Trophoblast cell (in vitro differentiated cells and primary cell): ENCODE measurements around the gene EID1.

Experiments used
- DNase-seq, 2 donors: peaks; one replicate each; pipeline ENCODE4 v3.0.0-alpha.2; 2016
- H2AFZ ChIP-seq: 2 replicates; pipeline ENCODE4 v1.6.1; 2013; ENCODE audit warnings: low read length, moderate library complexity, mild to moderate bottlenecking; ENCODE audit not compliant: insufficient read depth, poor library complexity
- H2AK5ac ChIP-seq: 2 replicates; pipeline ENCODE4 v1.6.1; 2013; ENCODE audit warnings: mild to moderate bottlenecking, low read length
- H2BK120ac ChIP-seq: 2 replicates; pipeline ENCODE4 v1.6.1; 2013; ENCODE audit warnings: low read length, mild to moderate bottlenecking, moderate library complexity; ENCODE audit not compliant: insufficient read depth, poor library complexity
- H2BK12ac ChIP-seq: 2 replicates; pipeline ENCODE4 v1.6.1; 2013; ENCODE audit warnings: mild to moderate bottlenecking, low read length, moderate library complexity
- H2BK5ac ChIP-seq: 2 replicates; pipeline ENCODE4 v1.6.1; 2013; ENCODE audit warnings: low read length, low read depth, moderate library complexity, mild to moderate bottlenecking; ENCODE audit not compliant: poor library complexity
- H3K14ac ChIP-seq: 2 replicates; pipeline ENCODE4 v1.6.1; 2013; ENCODE audit warnings: mild to moderate bottlenecking, low read length
- H3K18ac ChIP-seq: 2 replicates; pipeline ENCODE4 v1.6.1; 2013; ENCODE audit warnings: mild to moderate bottlenecking, low read length
- H3K23ac ChIP-seq: 2 replicates; pipeline ENCODE4 v1.6.1; 2013; ENCODE audit warnings: low read length
- H3K27ac ChIP-seq: 2 replicates; pipeline ENCODE4 v1.5.1; 2013; ENCODE audit warnings: low read depth, mild to moderate bottlenecking, inconsistent platforms, low read length, moderate library complexity
- H3K27me3 ChIP-seq: 2 replicates; pipeline ENCODE4 v1.6.1; 2013; ENCODE audit warnings: inconsistent platforms, mild to moderate bottlenecking, low read length, moderate library complexity; ENCODE audit not compliant: insufficient read depth
- H3K36me3 ChIP-seq, 2 experiments: 1 replicate in 1 of 2; 2 replicates in 1 of 2; pipeline ENCODE4 v1.6.1; 2013; ENCODE audit warnings: low read length in 2 of 2, mild to moderate bottlenecking in 2 of 2, moderate library complexity in 1 of 2; ENCODE audit not compliant: insufficient read depth in 2 of 2, control insufficient read depth in 1 of 2
- H3K4ac ChIP-seq: 2 replicates; pipeline ENCODE4 v1.6.1; 2013; ENCODE audit warnings: low read depth, mild to moderate bottlenecking, low read length, moderate library complexity
- H3K4me1 ChIP-seq, 2 experiments: 1 replicate in 1 of 2; 2 replicates in 1 of 2; pipeline ENCODE4 v1.6.1; 2013; ENCODE audit warnings: low read length in 2 of 2, mild to moderate bottlenecking in 2 of 2, moderate library complexity in 1 of 2; ENCODE audit not compliant: insufficient read depth in 2 of 2, control insufficient read depth in 1 of 2
- H3K4me2 ChIP-seq: 2 replicates; pipeline ENCODE4 v1.6.1; 2013; ENCODE audit warnings: inconsistent platforms, mild to moderate bottlenecking, low read length, moderate library complexity
- H3K4me3 ChIP-seq: 2 replicates; pipeline ENCODE4 v1.5.1; 2013; ENCODE audit warnings: mild to moderate bottlenecking, low read depth, low read length, inconsistent platforms
- H3K79me1 ChIP-seq: one replicate; pipeline ENCODE4 v1.6.1; 2013; ENCODE audit warnings: low read length
- H3K79me2 ChIP-seq: 2 replicates; pipeline ENCODE4 v1.6.1; 2013; ENCODE audit warnings: low read length, mild to moderate bottlenecking; ENCODE audit not compliant: control insufficient read depth, insufficient read depth, poor library complexity
- H3K9ac ChIP-seq: 2 replicates; pipeline ENCODE4 v1.6.1; 2013; ENCODE audit warnings: mild to moderate bottlenecking, low read length
- H3K9me3 ChIP-seq: 2 replicates; pipeline ENCODE4 v1.6.1; 2013; ENCODE audit warnings: low read depth, mild to moderate bottlenecking, control low read depth, inconsistent platforms, low read length; ENCODE audit not compliant: insufficient read depth
- H4K12ac ChIP-seq: 2 replicates; pipeline ENCODE4 v1.6.1; 2013; ENCODE audit warnings: low read depth, mild to moderate bottlenecking, low read length, moderate library complexity
- H4K8ac ChIP-seq: 2 replicates; pipeline ENCODE4 v1.6.1; 2013; ENCODE audit warnings: low read depth, mild to moderate bottlenecking, low read length, moderate library complexity
- H4K91ac ChIP-seq: one replicate; pipeline ENCODE4 v1.6.1; 2013; ENCODE audit warnings: low read depth, mild to moderate bottlenecking, low read length, moderate library complexity
- whole genome bisulfite sequencing: extraction: QIAGEN DNeasy Blood & Tissue Kit; methylation state at CpG from one replicate; pipeline ENCODE4 v1.1.7; 2013; ENCODE audit warnings: missing lambda C conversion rate; ENCODE audit not compliant: insufficient read length, insufficient coverage; ENCODE audit errors: extremely low coverage; 5-methylcytosine and 5-hydroxymethylcytosine counted together

The EID1 gene

GRCh38 chr15:48856942-48857341, 21.0 kb upstream of the EID1 start:
- peaks cover 0 to 4% of the 10 kb centered on the region in 2 experiments for H3K4me1 ChIP-seq
- no peak overlapping the region for H2BK120ac ChIP-seq
- no peak overlapping the region for H3K4me3 ChIP-seq
- H3K4me2 ChIP-seq = no peak overlapping the region
- DNase-seq = no peak
- H4K12ac ChIP-seq = no peak overlapping the region
- H3K36me3 ChIP-seq = no peaks in the 10 kb centered on the region
- no peak overlapping the region for H3K23ac ChIP-seq
- H3K79me2 ChIP-seq = no peaks in the 10 kb centered on the region
- no peak overlapping the region for H3K14ac ChIP-seq
- WGBS = no CpG with 5 or more reads among the region's 2 CpGs
- H2BK12ac ChIP-seq = no peak overlapping the region
- H3K27me3 ChIP-seq = no peaks in the 10 kb centered on the region
- H2AK5ac ChIP-seq = no peak overlapping the region
- no peaks in the 10 kb centered on the region for H3K79me1 ChIP-seq
- H4K8ac ChIP-seq = no peak overlapping the region
- H3K4ac ChIP-seq = no peak overlapping the region
- no peak overlapping the region for H3K9ac ChIP-seq
- no peak overlapping the region for H3K27ac ChIP-seq
- H2AFZ ChIP-seq = no peak overlapping the region
- no peaks in the 10 kb centered on the region for H3K9me3 ChIP-seq
- H4K91ac ChIP-seq = no peak overlapping the region
- H2BK5ac ChIP-seq = no peak overlapping the region
- no peak overlapping the region for H3K18ac ChIP-seq

- Histone ChIP-seq H2BK120ac (no peak overlapping the region), H3K18ac (no peak overlapping the region), H3K4me2 (no peak overlapping the region), H3K79me1 (no peaks in the 10 kb centered on the region), H2BK12ac (no peak overlapping the region), H3K4me1 (peaks cover 0 to 4% of the 10 kb centered on the region in 2 experiments), H2AFZ (no peak overlapping the region), H3K9ac (no peak overlapping the region), H3K4me3 (no peak overlapping the region), H4K12ac (no peak overlapping the region), H3K27ac (no peak overlapping the region), H3K4ac (no peak overlapping the region), H3K14ac (no peak overlapping the region), H2AK5ac (no peak overlapping the region), H3K36me3 (no peaks in the 10 kb centered on the region), H2BK5ac (no peak overlapping the region), H3K23ac (no peak overlapping the region), H3K9me3 (no peaks in the 10 kb centered on the region), H4K8ac (no peak overlapping the region), H3K27me3 (no peaks in the 10 kb centered on the region), H4K91ac (no peak overlapping the region), H3K79me2 (no peaks in the 10 kb centered on the region)
- no peak for DNase-seq
- no CpG with 5 or more reads among the region's 2 CpGs for WGBS
These were observed 19.5 kb upstream of the EID1 start for GRCh38 chr15:48858401-48858800.

- no peak overlapping the region for H2BK12ac ChIP-seq
- H3K4ac ChIP-seq = no peak overlapping the region
- no peak for DNase-seq
- no peak overlapping the region for H3K23ac ChIP-seq
- no peak overlapping the region for H2BK5ac ChIP-seq
- no peak overlapping the region for H2BK120ac ChIP-seq
- peaks cover 0 to 4% of the 10 kb centered on the region in 2 experiments for H3K4me1 ChIP-seq
- H3K36me3 ChIP-seq = no peaks in the 10 kb centered on the region
- no peak overlapping the region for H4K91ac ChIP-seq
- H3K9ac ChIP-seq = no peak overlapping the region
- H3K79me1 ChIP-seq = no peaks in the 10 kb centered on the region
- H3K27ac ChIP-seq = no peak overlapping the region
- no peak overlapping the region for H3K18ac ChIP-seq
- no peak overlapping the region for H2AFZ ChIP-seq
- H4K12ac ChIP-seq = no peak overlapping the region
- no peak overlapping the region for H4K8ac ChIP-seq
- no peak overlapping the region for H2AK5ac ChIP-seq
- H3K9me3 ChIP-seq = no peaks in the 10 kb centered on the region
- no peaks in the 10 kb centered on the region for H3K79me2 ChIP-seq
- H3K4me3 ChIP-seq = no peak overlapping the region
- no peak overlapping the region for H3K4me2 ChIP-seq
- no peaks in the 10 kb centered on the region for H3K27me3 ChIP-seq
- WGBS = no CpG with 5 or more reads among the region's 2 CpGs
- H3K14ac ChIP-seq = no peak overlapping the region
These were observed 18.5 kb upstream of the EID1 start for GRCh38 chr15:48859426-48859825.

GRCh38 chr15:48861813-48862431, 16.0 kb upstream of the EID1 start:
- H3K14ac ChIP-seq = no peak overlapping the region
- H4K8ac ChIP-seq = no peak overlapping the region
- H2AFZ ChIP-seq = no peak overlapping the region
- H3K27me3 ChIP-seq = no peaks in the 10 kb centered on the region
- H3K36me3 ChIP-seq = no peaks in the 10 kb centered on the region
- no peak overlapping the region for H3K4me3 ChIP-seq
- no peaks in the 10 kb centered on the region for H3K79me2 ChIP-seq
- no peaks in the 10 kb centered on the region for H3K4me1 ChIP-seq
- no peaks in the 10 kb centered on the region for H3K9me3 ChIP-seq
- no peak overlapping the region for H2BK12ac ChIP-seq
- H2AK5ac ChIP-seq = no peak overlapping the region
- no peak overlapping the region for H2BK120ac ChIP-seq
- no peak overlapping the region for H4K91ac ChIP-seq
- H4K12ac ChIP-seq = no peak overlapping the region
- WGBS = no CpG with 5 or more reads among the region's 1 CpG
- H3K4me2 ChIP-seq = no peak overlapping the region
- H3K79me1 ChIP-seq = no peaks in the 10 kb centered on the region
- peak in 1 of 2 donors; percentile 82 for DNase-seq
- no peak overlapping the region for H3K27ac ChIP-seq
- no peak overlapping the region for H3K23ac ChIP-seq
- no peak overlapping the region for H3K9ac ChIP-seq
- H3K18ac ChIP-seq = no peak overlapping the region
- no peak overlapping the region for H3K4ac ChIP-seq
- H2BK5ac ChIP-seq = no peak overlapping the region
